ENCODE results near the gene C6orf52. TPM values are rescaled to one million over a fixed set of nuclear protein-coding genes. Genes with fewer than 3 reads are reported as not detected.
"Not testable (repeated sequence)": the region's sequence is repeated elsewhere in the genome, so short reads cannot be mapped to it uniquely, and the experiment has no call there.

C6orf52 gene
- total RNA-seq: not detected

DNA sequence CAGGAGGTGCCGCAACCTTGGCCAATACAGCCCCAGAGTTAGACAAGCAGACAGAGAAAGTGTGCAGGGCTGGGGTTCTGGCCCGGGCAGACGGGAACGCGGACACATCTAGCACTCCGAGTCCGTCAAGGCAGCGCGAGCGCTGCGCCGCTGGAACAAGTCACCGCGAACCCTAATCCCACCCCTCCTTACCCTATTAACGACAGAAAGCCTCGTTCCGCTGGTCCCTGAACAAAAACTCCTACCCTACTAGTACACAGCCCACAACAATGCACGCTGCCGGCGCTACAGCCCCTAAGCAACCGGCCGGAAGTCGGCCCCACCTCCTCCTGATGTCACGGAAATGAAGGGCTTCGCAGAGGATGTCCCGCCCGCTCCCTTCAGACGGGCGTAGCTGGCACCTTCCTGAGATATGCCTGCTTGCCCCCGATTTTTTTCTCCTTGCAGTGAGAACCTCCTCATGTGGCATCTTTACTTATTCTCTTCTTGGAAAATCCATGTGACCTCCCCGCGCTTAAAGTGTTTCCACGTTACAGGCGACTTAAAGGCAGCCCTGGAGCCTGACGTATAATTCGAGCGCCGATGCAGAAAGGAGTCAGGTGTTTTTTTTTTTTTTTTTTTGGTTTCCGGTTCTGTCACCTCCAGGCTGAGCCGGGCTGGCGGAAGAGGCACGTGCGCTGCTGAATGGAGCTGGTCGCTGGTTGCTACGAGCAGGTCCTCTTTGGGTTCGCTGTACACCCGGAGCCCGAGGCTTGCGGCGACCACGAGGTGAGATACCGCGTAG is at the start of gene C6orf52, which contains the start of gene PAK1IP1:
Gene C6orf52, minus strand, starts transcription at position 315 of the 784 bp plus-strand sequence. CDS start 7,066 bp downstream, outside the sequence.
Gene PAK1IP1, plus strand, starts transcription at position 671 of the 784 bp plus-strand sequence. Its CDS starts 14 bp downstream, at position 685.
- DNase-seq (ENCODE audit: low read depth in 2 of 3, low spot score in 2 of 3): peak; percentile 95 to 98 (median 97)

DNA sequence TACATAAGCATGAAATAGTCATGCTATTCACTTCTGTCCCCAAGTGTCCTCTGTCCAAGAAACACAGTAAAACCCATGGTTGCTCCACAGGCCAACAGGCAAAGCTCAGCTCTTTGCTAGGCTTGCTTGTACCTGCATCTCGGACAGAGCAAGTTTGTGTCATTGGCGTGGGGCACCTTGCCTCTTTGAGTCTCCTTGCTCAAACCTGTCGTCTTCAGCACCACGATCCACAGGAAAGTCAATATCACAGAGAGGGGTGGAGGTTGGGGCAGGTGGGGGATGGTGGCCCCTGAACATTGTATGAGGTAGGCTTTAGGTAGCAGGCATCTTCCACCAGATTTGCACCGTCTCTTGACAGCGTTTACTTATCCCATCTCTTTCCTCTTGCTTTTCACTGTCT is 49.1 kb upstream of the C6orf52 start:
- DNase-seq (ENCODE audit: low read depth in 2 of 3, low spot score in 2 of 3): no peak

DNA sequence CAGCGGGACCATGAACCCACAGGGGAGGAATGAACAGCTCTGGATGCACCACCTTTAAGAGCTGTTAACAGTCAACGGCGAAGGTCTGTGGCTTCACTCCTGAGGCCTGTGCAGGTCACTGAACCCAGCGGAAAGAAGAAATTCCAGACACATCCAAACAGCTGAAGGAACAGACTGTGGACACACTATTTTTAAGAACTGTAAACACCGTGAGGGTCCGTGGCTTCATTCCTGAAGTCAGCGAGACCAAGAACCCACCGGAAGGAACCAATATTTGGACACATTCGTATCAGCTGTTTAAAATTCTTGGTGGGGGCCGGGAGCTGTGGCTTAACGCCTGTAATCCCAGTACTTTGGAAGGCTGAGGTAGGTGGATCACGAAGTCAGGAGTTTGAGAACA is 47.8 kb upstream of the C6orf52 start:
- DNase-seq (ENCODE audit: low read depth in 2 of 3, low spot score in 2 of 3): no peak

DNA sequence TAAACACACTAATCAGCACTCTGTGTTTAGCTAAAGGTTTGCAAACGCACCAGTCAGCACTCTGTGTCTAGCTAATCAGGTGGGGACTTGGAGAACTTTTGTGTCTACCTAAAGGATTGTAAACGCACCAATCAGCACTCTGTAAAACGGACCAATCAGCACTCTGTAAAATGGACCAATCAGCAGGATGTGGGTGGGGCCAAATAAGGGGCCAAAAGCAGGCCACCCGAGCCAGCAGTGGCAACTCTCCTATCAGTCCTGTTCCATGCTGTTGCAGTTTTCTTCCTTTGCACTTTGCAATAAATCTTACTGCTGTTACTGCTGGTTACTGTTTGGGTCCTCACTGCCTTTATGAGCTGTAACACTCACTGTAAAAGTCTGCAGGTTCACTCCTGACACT is 47.2 kb upstream of the C6orf52 start:
- DNase-seq (ENCODE audit: low read depth in 2 of 3, low spot score in 2 of 3): not testable (repeated sequence)

DNA sequence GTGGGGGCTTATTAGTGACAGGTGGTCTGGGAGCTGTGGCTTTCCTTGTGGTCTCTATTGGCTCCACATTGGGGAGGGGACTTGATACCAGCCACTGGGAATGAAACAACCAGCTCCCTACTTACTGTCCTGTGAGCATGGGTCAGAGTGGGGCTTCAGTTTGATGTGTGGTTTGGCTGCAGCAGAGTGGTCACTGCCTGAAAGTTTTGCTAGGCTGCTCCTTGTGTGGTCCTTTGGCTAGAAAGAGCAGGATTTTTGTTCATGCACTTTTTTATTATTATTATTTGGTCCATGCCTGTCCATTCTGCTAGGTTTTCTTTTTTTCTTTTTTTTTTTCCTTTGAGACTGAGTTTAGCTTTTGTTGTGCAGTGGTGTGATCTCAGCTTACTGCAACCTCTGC is 45.6 kb upstream of the C6orf52 start:
- DNase-seq (ENCODE audit: low read depth in 2 of 3, low spot score in 2 of 3): no peak

DNA sequence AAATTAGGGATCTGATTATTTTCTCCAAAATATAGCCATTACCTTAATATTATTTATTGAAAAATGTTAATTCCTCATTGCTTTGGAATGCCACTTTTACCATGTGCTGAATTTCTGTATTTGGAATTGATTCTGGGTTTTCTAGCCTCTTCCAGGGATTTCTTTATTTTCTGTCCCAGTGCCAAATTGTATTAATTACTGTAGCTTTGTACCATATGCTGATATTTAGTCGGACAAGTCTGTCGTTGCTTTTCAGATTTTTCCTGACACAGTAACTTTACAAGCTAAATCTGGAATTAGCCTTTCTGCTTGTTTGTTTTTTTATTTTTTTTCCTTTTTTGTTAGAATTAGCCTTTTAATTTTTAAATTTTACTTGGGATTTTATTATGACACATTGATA is 42.3 kb upstream of the C6orf52 start:
- no peak for DNase-seq (ENCODE audit: low read depth in 2 of 3, low spot score in 2 of 3)

DNA sequence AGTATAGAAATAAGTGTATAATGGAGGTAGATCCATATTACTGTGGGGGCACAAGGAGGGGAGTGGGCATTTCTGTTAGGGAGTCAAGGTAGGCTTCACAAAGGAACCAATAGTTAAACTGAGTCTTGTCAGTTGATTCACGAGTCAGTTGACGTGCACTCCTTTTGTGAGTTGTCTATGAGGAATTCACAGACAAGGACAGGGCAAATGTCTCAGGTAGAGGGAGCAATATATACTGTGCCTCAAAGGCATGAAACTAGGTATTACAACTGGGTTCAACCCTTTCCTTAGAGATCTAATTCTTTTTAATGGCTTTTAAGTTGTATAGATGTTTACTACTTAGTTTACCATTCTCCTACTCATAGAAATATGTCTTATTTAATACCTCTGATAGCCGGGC is 39.4 kb upstream of the C6orf52 start:
- DNase-seq (ENCODE audit: low read depth in 2 of 3, low spot score in 2 of 3): no peak

DNA sequence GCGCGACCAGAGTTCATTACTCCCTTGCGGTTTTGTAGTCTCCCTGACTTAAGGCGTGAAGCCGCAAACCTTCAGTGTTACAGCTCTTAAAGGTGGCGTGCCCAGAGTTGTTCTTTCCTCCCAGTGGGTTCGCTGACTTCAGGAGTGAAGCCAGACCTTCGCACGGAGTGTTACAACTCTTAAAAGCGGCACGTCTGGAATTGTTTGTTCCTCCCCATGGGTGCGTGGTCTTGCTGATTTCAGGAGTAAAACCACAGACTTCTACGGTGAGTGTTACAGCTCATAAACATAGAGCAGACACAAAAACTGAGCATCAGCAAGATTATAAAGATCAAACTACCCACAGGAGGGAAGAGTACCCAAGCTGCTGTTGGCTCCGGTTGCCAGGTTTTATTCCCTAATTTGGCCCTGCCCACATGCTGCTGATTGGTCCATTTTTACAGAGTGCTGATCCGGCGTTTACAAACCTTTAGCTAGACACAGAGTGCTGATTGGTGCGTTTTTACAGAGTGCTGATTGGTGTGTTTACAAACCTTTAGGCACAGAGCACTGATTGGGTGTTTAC is 38.8 kb upstream of the C6orf52 start:
- DNase-seq (ENCODE audit: low read depth in 2 of 3, low spot score in 2 of 3): no peak

DNA sequence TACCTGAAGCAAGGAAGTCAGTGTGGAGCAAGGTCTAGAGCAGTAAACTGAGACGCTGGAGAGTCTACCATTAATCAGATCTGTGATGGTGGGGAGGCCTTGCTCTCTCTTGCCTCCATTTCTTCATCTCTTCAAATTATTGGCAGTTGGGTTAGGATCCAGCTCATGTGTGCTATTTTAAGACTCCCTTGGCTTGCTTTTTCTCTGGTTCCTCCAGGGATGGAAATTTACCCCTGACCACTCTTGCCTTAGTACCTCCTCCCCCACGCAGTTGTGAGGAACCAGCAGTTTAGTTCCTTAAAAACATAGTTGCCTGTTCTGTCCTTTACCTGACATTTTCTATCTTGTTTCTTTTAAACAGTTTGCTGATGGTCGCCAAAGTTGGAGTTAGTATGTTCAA is 35.8 kb upstream of the C6orf52 start:
- DNase-seq (ENCODE audit: low read depth in 2 of 3, low spot score in 2 of 3): no peak

DNA sequence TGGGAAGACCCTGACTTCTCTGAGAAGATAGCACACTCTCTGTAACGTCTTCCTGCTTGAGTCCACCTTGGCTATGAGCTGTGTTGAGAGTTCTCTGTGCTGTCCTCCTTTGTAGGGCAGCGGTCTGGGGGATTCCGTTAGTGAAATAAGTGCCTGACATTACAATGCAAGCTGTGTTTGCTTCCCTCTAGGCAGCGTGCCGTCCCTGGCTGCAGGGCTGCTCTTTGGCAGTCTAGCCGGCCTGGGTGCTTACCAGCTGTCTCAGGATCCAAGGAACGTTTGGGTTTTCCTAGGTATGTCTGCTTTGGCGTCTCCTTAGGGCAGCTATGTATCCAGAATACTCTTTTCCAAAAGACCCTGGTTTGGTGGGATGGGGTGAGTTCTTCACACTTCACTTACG is 31.3 kb upstream of the C6orf52 start:
- DNase-seq (ENCODE audit: low read depth in 2 of 3, low spot score in 2 of 3): no peak

DNA sequence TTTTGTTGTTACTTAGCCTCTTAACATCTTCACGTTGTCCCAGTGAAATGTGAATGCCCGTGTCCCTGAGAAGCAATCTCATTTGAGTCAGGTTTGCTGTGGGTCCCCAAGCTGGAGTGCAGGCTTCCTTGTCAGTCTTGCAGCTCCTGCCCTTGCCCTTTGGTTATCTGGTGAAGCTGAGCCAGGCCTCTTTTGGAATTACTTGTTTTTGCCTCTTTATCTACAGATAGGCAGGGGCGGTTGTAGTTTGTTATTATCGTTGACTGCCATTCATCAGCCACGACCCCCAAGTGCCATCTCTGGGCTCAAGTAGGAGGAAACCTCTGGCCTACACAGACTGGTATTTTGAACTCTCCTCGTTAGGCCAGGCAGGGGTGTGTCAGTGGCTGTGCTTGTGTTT is 30.6 kb upstream of the C6orf52 start:
- DNase-seq (ENCODE audit: low read depth in 2 of 3, low spot score in 2 of 3): no peak

DNA sequence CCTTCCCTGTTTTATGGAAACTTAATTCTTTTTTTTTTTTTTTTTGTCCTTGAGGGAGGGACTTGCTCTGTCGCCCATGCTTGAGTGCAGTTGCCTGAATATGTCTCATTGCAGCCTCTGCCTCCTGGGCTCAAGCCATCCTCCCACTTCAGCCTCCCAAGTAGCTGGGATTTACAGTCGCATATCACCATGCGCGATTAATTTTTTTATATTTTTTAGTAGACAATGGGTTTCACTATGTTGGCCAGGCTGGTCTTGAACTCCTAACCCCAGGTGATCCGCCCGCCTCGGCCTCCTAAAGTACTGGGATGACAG is 29.1 kb upstream of the C6orf52 start:
- DNase-seq (ENCODE audit: low read depth in 2 of 3, low spot score in 2 of 3): no peak

DNA sequence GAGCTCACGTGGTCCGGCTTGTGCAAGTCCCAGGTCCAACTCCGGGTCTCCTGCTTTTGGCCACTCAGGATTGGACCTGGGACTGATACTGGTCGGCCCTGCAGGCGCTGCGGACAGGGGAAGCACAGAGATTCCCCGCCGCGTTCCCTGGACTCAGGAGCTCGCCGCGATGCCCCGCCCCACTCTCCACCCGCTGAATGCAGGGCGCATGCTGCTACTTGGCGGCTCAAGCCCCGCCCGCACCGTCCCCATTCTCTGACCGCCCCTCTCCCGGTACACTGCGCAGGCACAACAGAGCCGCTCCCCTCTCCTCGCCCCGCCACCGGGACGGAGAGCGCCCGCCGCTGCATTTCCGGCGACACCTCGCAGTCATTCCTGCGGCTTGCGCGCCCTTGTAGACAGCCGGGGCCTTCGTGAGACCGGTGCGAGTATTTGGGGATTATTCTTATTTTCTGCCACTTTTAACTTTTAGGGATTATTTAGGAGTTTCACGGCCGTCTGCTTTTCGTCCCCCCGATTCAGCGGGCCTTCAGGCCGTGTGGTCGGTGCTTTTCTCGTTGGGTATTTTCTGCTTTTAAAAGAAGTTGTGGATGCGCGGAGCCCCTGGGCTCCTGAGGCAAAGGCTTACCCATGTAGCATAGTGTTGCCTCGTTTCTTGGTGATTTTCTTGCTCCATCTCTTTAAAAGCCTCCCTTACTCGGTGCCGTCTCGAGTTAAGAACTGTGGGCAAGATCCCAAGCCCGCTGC is 28.6 kb upstream of the C6orf52 start, which contains the start of gene TMEM14C:
Gene TMEM14C, plus strand, starts transcription at position 251 of the 747 bp plus-strand sequence. CDS start 1,544 bp downstream, outside the sequence.
- peak; percentile 23 to 88 (median 83) for DNase-seq (ENCODE audit: low read depth in 2 of 3, low spot score in 2 of 3)

DNA sequence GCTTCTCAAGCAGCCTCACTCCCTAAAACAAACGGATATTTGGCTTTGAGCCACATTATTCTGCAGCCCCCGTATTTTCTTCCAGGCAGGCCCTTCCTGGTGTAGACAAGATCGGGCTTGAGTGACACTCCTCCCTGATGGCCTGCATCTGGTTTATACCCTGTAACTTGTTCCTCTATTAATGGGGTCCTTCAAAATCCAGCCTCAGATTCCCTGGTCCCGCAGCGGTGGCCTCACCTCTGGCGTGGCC is 28.1 kb upstream of the C6orf52 start:
- DNase-seq (ENCODE audit: low read depth in 2 of 3, low spot score in 2 of 3): no peak

DNA sequence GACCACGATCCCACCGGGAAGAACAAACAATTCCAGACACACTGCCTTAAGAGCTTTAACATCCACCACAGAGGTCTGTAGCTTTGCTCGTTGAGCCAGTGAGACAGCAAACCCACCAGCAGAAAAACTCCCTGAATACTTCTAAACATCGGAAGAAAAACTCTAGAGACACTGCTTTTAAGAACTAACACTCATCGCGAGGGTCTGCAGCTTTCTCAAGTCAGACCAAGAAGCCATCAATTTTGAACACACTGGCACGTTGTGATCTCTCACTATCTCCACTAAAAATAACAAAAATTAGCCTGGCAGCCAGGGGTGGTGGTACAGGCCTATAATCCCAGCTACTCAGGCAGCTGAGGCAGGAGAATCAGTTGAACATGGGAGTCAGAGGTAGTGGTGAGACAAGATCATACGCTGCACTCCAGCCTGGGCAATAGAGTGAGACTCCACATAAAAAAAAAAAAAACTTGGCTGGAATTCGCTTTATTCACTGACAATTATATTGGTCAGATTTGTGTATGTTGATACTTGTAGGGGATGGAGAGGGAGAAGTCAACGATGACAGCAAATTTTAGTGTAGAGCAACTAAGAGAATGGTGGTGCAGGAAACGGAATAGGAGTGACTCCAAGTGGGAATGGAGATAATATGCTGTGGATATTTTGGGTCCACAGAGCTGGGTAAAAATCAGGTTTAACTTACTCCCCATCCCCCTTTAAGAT is 27.6 kb upstream of the C6orf52 start:
- no peak for DNase-seq (ENCODE audit: low read depth in 2 of 3, low spot score in 2 of 3)

DNA sequence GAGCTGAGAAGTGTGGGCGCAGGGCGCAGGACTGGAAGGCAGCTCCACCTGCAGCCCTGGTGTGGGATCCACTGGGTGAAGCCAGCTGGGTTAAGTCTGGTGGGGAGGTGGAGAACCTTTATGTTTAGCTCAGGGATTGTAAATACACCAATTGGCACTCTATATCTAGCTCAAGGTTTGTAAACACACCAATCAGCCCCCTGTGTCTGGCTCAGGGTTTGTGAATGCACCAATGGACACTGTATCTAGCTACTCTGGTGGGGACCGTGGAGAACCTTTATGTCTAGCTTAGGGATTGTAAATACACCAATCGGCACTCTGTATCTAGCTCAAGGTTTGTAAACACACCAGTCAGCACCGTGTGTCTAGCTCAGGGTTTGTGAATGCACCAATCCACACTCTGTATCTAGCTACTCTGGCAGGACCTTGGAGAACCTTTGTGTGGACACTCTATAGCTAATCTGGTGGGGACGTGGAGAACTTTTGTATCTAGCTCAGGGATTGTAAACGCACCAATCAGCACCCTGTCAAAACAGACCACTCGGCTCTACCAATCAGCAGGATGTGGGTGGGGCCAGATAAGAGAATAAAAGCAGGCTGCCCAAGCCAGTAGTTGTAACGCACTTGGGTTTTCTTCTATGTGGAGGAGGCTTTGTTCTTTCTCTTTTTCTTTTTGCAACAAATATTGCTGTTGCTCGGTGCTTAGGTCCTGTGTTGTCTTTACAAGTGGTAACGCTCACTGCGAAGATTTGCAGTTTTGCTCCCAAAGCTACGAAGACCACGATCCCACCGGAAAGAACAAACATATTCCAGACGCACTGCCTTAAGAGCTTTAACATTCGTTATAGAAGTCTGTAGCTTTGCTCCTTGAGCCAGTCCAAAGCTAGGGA is 26.8 kb upstream of the C6orf52 start:
- peak in 1 of 3 donors; percentile 47 for DNase-seq (ENCODE audit: low read depth in 2 of 3, low spot score in 2 of 3)

DNA sequence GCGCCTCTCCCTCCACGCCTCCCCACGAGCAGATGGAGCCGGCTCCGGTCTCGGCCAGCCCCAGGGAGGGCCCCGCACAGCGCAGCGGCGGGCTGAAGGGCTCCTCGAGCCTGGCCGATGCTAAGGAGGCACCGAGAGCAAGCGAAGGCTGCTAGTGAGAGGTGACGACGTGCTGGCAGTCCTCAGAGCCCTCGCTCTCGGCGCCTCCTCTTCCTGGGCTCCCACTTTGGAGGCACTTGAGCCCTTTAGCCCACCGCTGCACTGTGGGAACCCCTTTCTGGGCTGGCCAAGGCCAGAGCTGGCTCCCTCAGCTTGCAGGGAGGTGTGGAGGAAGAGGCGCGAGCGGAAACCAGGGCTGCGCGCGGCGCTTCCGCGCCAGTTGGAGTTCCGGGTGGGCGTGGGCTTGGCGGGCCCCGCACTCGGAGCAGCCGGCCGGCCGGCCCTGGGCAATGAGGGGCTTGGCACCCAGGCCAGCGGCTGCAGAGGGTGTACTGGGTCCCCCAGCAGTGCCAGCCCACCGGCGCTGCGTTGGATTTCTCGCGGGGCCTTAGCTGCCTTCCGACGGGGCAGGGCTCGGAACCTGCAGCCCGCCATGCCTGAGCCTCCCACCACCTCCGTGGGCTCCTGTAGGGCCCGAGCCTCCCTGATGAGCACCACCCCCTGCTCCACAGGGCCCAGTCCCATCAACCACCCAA is 26.0 kb upstream of the C6orf52 start:
- peak in 2 of 3 donors; percentile 53 to 56 for DNase-seq (ENCODE audit: low read depth in 2 of 3, low spot score in 2 of 3)

DNA sequence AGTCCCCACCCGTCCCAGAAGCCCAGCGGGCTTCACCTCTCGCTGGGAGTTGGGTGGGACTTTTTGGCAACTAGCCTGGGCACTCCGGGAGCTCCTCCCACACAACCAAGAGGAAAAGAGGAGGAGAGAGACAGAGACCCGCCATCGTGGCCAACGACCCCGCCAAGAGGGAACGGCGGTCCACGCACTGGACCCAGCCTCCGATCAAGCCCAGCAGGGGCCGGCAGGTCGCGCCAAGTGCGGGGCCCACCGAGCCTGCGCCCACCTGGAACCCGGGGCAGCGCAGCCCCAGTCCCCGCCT is 25.5 kb upstream of the C6orf52 start:
- DNase-seq (ENCODE audit: low read depth in 2 of 3, low spot score in 2 of 3): no peak

DNA sequence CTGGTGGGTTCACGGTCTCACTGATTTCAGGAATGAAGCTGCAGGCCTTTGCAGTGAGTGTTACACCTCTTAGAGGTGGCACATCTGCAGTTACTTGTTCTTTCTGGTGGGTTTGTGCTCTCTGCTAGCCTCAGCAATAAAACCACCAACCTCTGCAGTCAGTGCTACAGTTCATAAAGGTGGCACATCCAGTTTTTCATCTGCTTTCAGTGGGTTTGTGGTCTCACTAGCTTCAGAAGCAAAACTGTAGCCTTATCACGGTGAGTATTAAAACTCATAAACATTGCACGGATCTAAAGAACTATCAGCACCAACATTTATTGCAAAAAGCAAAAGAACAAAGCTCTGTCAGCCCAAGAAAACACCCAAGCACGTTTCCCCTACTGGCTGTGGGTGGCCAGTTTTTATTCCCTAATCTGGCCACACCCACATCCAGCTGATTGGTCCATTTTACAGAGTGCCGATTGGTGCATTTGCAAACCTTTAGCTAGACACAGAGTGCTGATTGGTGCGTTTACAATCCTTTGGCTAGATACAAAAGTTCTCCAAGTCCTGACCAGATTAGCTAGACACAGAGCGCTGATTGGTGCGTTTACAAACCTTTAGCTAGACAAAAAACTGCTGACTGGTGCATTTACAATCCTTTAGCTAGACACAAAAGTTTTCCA is 25.0 kb upstream of the C6orf52 start:
- peak in 1 of 3 donors; percentile 76 for DNase-seq (ENCODE audit: low read depth in 2 of 3, low spot score in 2 of 3)

Measured in hematopoietic multipotent progenitor cell (in vitro differentiated cells).